H9 (cell line): ENCODE data around the gene STAG2. TPM values are rescaled to one million over a fixed set of nuclear protein-coding genes. Genes with fewer than 3 reads are reported as not detected.

Experiments used
- DNase-seq: peaks from one replicate; pipeline ENCODE4 v3.0.0-alpha.2; 2017
- H2AFZ ChIP-seq: one replicate; pipeline ENCODE4 v1.6.1; 2013; ENCODE audit warnings: mild to moderate bottlenecking, low read length, control low read depth, moderate library complexity
- H2AK5ac ChIP-seq: 2 replicates; pipeline ENCODE4 v1.6.1; 2013; ENCODE audit warnings: low read length, control low read depth, mixed read lengths; ENCODE audit not compliant: insufficient read length
- H2BK120ac ChIP-seq: one replicate; pipeline ENCODE4 v1.6.1; 2013; ENCODE audit warnings: low read depth, mild to moderate bottlenecking, low read length, control low read depth, inconsistent platforms; ENCODE audit not compliant: poor library complexity, severe bottlenecking
- H2BK12ac ChIP-seq: 2 replicates; pipeline ENCODE4 v1.6.1; 2013; ENCODE audit warnings: low read length, control low read depth, mixed read lengths, low read depth; ENCODE audit not compliant: insufficient read length
- H2BK15ac ChIP-seq: 2 replicates; pipeline ENCODE4 v1.6.1; 2013; ENCODE audit warnings: low read depth, low read length, control low read depth
- H2BK20ac ChIP-seq: one replicate; pipeline ENCODE4 v1.6.1; 2013; ENCODE audit warnings: low read depth, mild to moderate bottlenecking, low read length, control low read depth, inconsistent platforms; ENCODE audit not compliant: poor library complexity, severe bottlenecking
- H2BK5ac ChIP-seq: 2 replicates; pipeline ENCODE4 v1.6.1; 2013; ENCODE audit warnings: low read length, control low read depth, mixed read lengths; ENCODE audit not compliant: insufficient read length
- H3K14ac ChIP-seq: 2 replicates; pipeline ENCODE4 v1.6.1; 2013; ENCODE audit warnings: low read length, control low read depth; ENCODE audit not compliant: insufficient read depth
- H3K18ac ChIP-seq: 2 replicates; pipeline ENCODE4 v1.6.1; 2013; ENCODE audit warnings: low read depth, mild to moderate bottlenecking, mixed read lengths, low read length, control low read depth; ENCODE audit not compliant: insufficient read length
- H3K23ac ChIP-seq: 2 replicates; pipeline ENCODE4 v1.6.1; 2013; ENCODE audit warnings: low read length, control low read depth, mixed read lengths, low read depth; ENCODE audit not compliant: insufficient read length
- H3K23me2 ChIP-seq: 2 replicates; pipeline ENCODE4 v1.6.1; 2013; ENCODE audit warnings: low read depth, mild to moderate bottlenecking, mixed read lengths, low read length, control low read depth; ENCODE audit not compliant: insufficient read length, poor library complexity, severe bottlenecking
- H3K27ac ChIP-seq: 2 replicates; pipeline ENCODE4 v1.5.1; 2013; ENCODE audit warnings: low read length, control low read depth, mixed read lengths, low read depth; ENCODE audit not compliant: insufficient read length
- H3K27me3 ChIP-seq: 2 replicates; pipeline ENCODE4 v1.6.1; 2013; ENCODE audit warnings: low read length, control low read depth, inconsistent platforms; ENCODE audit not compliant: insufficient read depth
- H3K4ac ChIP-seq: 2 replicates; pipeline ENCODE4 v1.6.1; 2013; ENCODE audit warnings: low read depth, mild to moderate bottlenecking, control low read depth, inconsistent platforms, low read length, moderate library complexity
- H3K4me1 ChIP-seq: 2 replicates; pipeline ENCODE4 v1.6.1; 2013; ENCODE audit warnings: low read length, control low read depth, inconsistent platforms; ENCODE audit not compliant: insufficient read depth
- H3K4me2 ChIP-seq: 2 replicates; pipeline ENCODE4 v1.6.1; 2013; ENCODE audit warnings: low read length, control low read depth, mixed read lengths; ENCODE audit not compliant: insufficient read length, insufficient read depth
- H3K56ac ChIP-seq: 2 replicates; pipeline ENCODE4 v1.6.1; 2013; ENCODE audit warnings: low read depth, mild to moderate bottlenecking, mixed read lengths, low read length, control low read depth; ENCODE audit not compliant: insufficient read length
- H3K79me1 ChIP-seq: 2 replicates; pipeline ENCODE4 v1.6.1; 2013; ENCODE audit warnings: low read depth, mild to moderate bottlenecking, moderate library complexity, low read length, control low read depth, inconsistent platforms; ENCODE audit not compliant: insufficient read depth, poor library complexity, severe bottlenecking
- H3K79me2 ChIP-seq: 2 replicates; pipeline ENCODE4 v1.6.1; 2013; ENCODE audit warnings: low read length, control low read depth, inconsistent platforms; ENCODE audit not compliant: insufficient read depth
- H3K9ac ChIP-seq: 2 replicates; pipeline ENCODE4 v1.6.1; 2013; ENCODE audit warnings: low read length, control low read depth, mixed read lengths; ENCODE audit not compliant: insufficient read length; ENCODE audit errors: extremely low read depth
- H3K9me3 ChIP-seq: one replicate; pipeline ENCODE4 v1.6.1; 2013; ENCODE audit warnings: low read depth, low read length, inconsistent platforms; ENCODE audit not compliant: control insufficient read depth
- H3T11ph ChIP-seq: one replicate; pipeline ENCODE4 v1.6.1; 2013; ENCODE audit warnings: mild to moderate bottlenecking, low read length, control low read depth, inconsistent platforms
- H4K20me1 ChIP-seq: one replicate; pipeline ENCODE4 v1.6.1; 2013; ENCODE audit not compliant: control insufficient read depth, insufficient read length, insufficient read depth
- H4K5ac ChIP-seq: 2 replicates; pipeline ENCODE4 v1.6.1; 2013; ENCODE audit warnings: low read depth, mild to moderate bottlenecking, mixed read lengths, low read length, control low read depth; ENCODE audit not compliant: insufficient read length
- H4K8ac ChIP-seq: replicated peaks from 2 replicates; pipeline ENCODE4 v1.6.1; 2013; ENCODE audit warnings: low read length, control low read depth, mixed read lengths, low read depth; ENCODE audit not compliant: insufficient read length
- H4K91ac ChIP-seq: 2 replicates; pipeline ENCODE4 v1.6.1; 2013; ENCODE audit warnings: low read depth, mild to moderate bottlenecking, moderate library complexity, mixed read lengths, low read length, control low read depth; ENCODE audit not compliant: insufficient read length
- H3K27ac Mint-ChIP-seq, 3 experiments: 2 replicates in 2 of 3; 3 replicates in 1 of 3; pipeline ENCODE4 v1.8.0; 2020 to 2021; ENCODE audit warnings: mixed read lengths in 3 of 3, mild to moderate bottlenecking in 1 of 3, moderate library complexity in 1 of 3
- H3K27me3 Mint-ChIP-seq: 2 replicates; pipeline ENCODE4 v1.8.0; 2021; ENCODE audit warnings: low read depth, mild to moderate bottlenecking, moderate library complexity, mixed read lengths
- H3K36me3 Mint-ChIP-seq, 3 experiments: 2 replicates in 2 of 3; 3 replicates in 1 of 3; pipeline ENCODE4 v1.8.0; 2020 to 2021; ENCODE audit warnings: low read depth in 3 of 3, mixed read lengths in 3 of 3; ENCODE audit not compliant: insufficient read depth in 1 of 3
- H3K4me1 Mint-ChIP-seq, 2 experiments: 2 replicates each; pipeline ENCODE4 v1.8.0; 2020; ENCODE audit warnings: mixed read lengths in 2 of 2
- H3K4me3 Mint-ChIP-seq, 2 experiments: 2 replicates in 1 of 2; 3 replicates in 1 of 2; pipeline ENCODE4 v1.8.0; 2020 to 2021; ENCODE audit warnings: mild to moderate bottlenecking in 2 of 2, mixed read lengths in 2 of 2, moderate library complexity in 1 of 2
- H3K9me3 Mint-ChIP-seq, 2 experiments: 2 replicates in 1 of 2; 3 replicates in 1 of 2; pipeline ENCODE4 v1.8.0; 2020; ENCODE audit warnings: mild to moderate bottlenecking in 2 of 2, mixed read lengths in 2 of 2, moderate library complexity in 1 of 2
- CTCF ChIP-seq: fragments of 200-600 bp; sonication (generic); conservative IDR thresholded peaks from 3 replicates; pipeline ENCODE4 v1.8.0; 2021; ENCODE audit warnings: antibody characterized with exemption, mild to moderate bottlenecking
- WGBS: extraction: QIAGEN DNeasy Blood & Tissue Kit; methylation state at CpG from one replicate; pipeline ENCODE4 v1.1.7; 2013; ENCODE audit warnings: missing lambda C conversion rate, low lambda C conversion rate, mixed read lengths; ENCODE audit not compliant: insufficient read length; ENCODE audit errors: extremely low coverage; 5-methylcytosine and 5-hydroxymethylcytosine counted together
- total RNA-seq: library from RNA; stranded (reverse); gene quantifications from 2 replicates; pipeline ENCODE4 v1.2.1, GENCODE V29; 2021

STAG2 gene
- total RNA-seq, 1 experiment from 2014 or later, result 81.6 TPM

DNA sequence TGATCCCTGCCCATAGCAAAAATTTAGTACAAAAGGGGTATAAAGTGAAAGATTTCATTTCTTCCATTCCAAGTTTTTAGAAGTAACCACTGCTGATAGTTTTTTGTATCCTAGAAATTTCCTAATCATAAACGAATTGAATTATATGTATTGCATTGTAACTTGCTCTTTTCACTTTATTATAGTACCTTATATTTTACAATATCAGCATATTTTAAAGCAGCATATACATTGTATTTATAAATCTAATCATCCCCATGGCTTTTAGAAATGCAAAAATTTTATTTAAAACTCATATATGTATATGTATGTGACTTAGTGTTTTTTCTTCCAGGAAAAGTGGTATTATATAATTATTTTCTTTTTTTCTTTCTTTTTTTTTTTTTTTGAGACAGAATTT is 27.7 kb downstream of the STAG2 start:
- Histone ChIP-seq H3K27ac (no peak overlapping the region), H3K4me1 (no peaks in the 10 kb centered on the region; the same call in 1 of the 2 replicates), H3K23me2 (no peaks in the 10 kb centered on the region), H3K4ac (no peak overlapping the region), H4K20me1 (no peaks in the 10 kb centered on the region), H3K23ac (no peak overlapping the region), H4K8ac (no peak overlapping the region), H3K18ac (no peak overlapping the region), H2AFZ (no peak overlapping the region), H4K5ac (no peak overlapping the region), H2BK120ac (no peak overlapping the region), H3K4me2 (no peak overlapping the region), H2BK5ac (no peak overlapping the region), H3K79me2 (peaks cover 15% of the 10 kb centered on the region; the same call in 1 of the 2 replicates), H3K56ac (no peak overlapping the region), H2AK5ac (no peak overlapping the region), H3K79me1 (no peaks in the 10 kb centered on the region), H3K27me3 (no peaks in the 10 kb centered on the region), H3K9me3 (peaks cover 5% of the 10 kb centered on the region), H2BK20ac (no peak overlapping the region), H2BK15ac (no peak overlapping the region), H3K14ac (no peak overlapping the region), H4K91ac (no peak overlapping the region), H3T11ph (no peak overlapping the region), H3K9ac (no peak overlapping the region), H2BK12ac (no peak overlapping the region)
- Mint-ChIP-seq H3K36me3 (peaks cover 0 to 2% (median 0%) of the 10 kb centered on the region in 3 experiments; a peak in 4 of 7 replicates), H3K27me3 (no peaks in the 10 kb centered on the region), H3K27ac (no peak overlapping the region), H3K4me1 (peaks cover 4 to 20% of the 10 kb centered on the region in 2 experiments; a peak in 3 of 4 replicates), H3K9me3 (peaks cover 2 to 34% of the 10 kb centered on the region in 2 experiments; a peak in 4 of 5 replicates), H3K4me3 (no peak overlapping the region)
- WGBS, result no CpG with 5 or more reads among the region's 1 CpG
- no peak for DNase-seq
- no peak for TF ChIP-seq CTCF
